CD4-positive, alpha-beta T cell treated with Interleukin-1 beta for 1 hour (primary cell): Measurements from ENCODE around the gene ZNF75A.
"Not testable (repeated sequence)": the region's sequence is repeated elsewhere in the genome, so short reads cannot be mapped to it uniquely, and the experiment has no call there.

Experiments
- DNase-seq, 2 donors: peaks; one replicate each; pipeline ENCODE4 v3.0.0-alpha.2; 2020 to 2022

ZNF75A gene

DNA sequence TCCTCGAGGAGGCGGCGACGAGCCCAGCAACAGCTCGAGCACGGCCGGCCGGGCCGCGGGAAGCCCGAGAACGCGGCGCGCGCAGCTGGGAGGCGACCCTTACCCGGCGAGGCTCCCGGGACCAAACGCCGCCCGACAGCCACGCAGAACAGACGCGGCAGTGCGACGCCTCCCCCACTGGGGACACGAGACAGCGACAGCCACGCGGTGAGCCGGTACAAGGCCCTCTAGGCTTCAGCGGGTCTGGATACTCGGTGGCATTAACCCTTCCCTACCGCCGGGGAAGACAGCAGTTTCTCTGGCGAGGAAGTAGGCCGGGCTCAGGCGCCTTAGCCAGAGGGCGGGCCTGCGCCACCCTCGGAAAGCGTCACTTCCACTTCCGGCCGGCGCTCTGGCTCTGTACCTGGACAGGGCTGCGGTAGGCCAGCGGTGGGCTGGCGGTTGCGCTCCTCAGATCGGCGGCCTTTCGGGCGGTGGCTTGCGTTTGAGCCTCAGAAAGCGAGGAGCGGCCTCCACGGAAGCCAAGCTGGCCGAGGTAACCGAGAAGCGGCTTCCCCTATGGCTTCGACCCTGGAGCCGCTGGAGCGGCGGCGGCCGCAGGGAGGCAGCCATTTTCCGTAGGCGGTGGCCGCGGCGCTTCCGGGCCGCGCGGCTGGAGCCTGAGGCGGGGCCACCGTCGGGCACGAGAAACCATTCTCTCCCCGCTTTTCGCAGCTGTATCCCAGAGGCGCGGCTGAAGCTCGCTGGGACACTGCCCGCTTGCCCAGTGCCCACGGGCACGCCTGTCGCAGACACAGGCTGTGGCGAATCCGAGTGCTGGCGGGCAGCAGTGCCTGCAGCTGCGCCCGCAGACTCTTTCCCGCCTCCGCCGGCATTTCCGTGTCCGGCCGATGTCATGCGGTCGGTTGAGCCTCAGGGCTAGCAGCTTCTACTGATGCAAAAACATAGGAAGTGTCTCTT is at the start of gene ZNF75A, which contains the start of gene TIGD7:
Gene ZNF75A (plus strand): TSS at position 389 of the 960 bp plus-strand sequence. CDS start 2,932 bp downstream, outside the sequence.
Gene TIGD7 (minus strand): TSS at position 322 of the 960 bp plus-strand sequence. CDS start 4,816 bp downstream, outside the sequence.
- DNase-seq: peak; percentile 86 to 90

DNA sequence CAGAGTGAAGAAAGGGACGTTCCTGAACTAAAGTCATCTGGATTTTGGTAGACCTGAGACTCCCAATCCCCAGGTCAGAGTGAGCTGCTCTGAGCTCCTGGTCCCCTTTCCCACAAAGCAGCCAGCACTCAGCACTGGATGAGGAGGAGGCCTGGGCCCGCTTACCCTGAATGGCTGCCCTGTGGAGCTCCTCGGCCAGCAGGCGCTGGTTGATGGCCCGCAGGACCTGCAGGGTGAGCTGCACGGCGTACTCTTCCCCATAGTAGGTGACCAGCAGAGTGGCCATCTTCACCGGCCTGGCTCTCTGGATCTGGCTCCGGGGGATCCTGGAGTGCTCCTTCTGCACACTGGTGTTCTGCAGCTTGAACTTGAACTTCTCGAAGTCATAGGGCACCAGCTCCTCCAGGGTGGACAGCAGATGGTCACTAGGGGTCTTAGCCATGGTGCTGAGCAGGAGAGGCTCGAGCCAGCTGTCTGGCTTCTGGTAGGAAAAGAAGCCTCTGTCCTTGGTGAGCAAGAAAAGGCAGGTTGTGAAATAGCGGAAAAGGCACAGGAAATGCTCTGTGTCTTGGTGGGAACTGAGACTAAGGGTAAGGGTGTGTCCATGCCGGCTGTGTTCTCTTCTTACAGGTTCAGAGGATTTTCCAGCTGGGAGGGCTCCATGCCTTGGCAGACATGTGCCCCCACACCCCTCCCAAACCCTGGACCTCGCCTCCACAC is 49.0 kb upstream of the ZNF75A start, which contains the start of gene MEFV:
Gene MEFV (minus strand): TSS at position 488 of the 720 bp plus-strand sequence. CDS start 46 bp downstream, at position 442.
- DNase-seq: peak in 1 of 2 donors; percentile 40

DNA sequence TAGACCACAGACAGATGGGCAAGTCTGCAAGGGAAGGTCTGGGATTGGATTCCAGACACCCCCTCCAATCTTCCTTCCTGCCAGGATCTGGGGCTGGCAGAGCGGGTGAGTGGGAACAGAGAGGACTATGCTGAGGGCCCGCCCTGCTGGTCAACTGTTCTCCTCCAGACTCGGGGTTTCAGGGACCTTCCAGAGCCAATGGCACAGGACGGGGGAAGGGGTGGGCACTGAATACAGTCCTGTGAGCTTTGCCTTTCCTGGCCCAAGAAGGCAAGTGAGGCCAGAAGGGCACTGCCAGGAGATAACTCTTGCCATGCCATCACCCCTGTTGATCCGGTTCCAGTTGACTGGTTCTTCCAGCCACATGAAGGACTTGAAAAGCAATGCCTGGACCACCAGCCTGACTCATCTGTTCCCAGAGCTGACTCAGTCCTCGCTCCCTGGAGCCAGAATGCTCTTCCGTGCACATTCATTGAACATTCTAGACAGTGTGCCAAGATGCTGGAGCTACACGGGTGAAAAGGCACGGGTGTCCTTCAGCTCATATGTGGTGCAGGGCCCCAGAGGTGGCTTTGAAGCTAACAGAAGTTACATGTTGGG is 48.3 kb upstream of the ZNF75A start:
- no peak for DNase-seq

DNA sequence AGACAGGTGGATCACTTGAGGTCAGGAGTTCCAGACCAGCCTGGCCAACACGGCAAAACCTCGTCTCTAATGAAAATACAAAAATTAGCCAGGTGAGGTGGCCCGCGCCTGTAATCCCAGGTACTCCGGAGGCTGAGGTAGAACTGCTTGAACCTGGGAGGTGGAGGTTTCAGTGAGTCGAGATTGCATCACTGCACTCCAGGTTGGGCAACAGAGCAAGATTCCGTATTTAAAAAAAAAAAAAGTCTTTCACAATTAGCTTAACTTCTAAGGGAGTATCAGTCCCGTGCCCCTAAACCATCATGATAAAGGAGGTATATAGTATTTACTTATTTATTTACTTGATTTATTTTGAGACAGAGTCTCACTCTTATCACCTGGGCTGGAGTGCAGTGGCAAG is 45.5 kb upstream of the ZNF75A start:
- DNase-seq: no peak

DNA sequence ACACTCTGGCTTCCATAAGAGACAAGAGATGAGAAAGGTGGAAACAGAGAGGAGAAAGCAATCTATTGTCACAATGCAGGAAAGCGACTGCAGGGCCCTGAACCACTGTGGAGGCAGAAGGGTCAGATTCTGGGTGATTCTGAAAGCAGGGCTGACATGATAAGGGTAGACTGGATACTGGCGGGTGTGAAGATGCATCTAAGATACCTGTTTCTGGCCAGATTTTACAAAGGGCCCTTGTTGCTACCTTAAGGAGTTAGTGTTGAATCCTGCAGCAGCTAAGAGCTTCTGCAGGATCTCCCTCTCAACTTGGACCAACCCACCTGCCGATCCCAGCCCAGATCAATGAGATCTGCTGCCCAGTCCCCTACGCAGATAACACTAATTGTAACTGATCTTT is 42.8 kb upstream of the ZNF75A start:
- DNase-seq: no peak

DNA sequence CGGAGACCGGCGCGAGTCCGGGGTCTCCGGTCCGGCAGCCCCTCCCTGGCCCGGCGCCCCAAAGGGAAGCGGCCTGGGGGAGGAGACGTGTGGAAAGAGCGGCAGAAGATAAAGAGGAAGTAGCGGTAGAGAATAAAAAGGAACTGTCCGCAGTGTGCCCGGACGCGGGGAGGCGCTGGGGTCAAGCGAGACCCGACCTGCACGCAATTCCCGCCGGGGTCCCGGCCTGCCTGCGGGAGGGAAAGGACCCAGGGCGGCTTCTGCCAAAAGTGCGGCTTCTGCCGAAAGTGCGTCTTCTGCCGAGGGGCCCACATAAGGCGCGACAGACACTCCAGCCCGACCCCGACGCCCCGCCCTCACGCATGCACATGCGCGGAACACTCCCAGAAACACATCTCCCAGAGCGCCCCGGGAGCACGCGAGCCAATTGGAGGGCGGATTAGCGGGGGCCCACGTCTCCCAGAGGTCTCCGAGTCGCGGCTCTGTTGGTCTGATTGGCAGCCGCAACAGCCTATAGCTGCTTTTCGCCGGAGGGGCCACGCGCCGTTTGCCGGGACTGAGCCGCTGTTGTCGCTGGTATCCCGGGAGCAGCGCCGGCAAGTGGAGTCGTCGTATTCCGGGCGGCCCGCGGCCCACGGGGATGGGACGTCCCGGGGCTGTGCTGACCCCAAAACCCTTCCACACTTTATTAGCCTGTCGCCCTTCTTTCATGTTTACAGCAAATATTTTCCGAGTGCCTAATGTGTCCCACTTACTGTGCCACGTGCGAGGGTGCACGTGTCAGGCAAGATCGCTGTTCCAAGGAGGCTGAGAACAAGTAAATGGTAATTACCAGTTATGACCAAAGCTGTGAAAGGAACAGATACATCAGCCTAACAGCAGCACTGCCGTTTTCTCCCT is 40.9 kb upstream of the ZNF75A start:
- peak; percentile 97 to 98 for DNase-seq

DNA sequence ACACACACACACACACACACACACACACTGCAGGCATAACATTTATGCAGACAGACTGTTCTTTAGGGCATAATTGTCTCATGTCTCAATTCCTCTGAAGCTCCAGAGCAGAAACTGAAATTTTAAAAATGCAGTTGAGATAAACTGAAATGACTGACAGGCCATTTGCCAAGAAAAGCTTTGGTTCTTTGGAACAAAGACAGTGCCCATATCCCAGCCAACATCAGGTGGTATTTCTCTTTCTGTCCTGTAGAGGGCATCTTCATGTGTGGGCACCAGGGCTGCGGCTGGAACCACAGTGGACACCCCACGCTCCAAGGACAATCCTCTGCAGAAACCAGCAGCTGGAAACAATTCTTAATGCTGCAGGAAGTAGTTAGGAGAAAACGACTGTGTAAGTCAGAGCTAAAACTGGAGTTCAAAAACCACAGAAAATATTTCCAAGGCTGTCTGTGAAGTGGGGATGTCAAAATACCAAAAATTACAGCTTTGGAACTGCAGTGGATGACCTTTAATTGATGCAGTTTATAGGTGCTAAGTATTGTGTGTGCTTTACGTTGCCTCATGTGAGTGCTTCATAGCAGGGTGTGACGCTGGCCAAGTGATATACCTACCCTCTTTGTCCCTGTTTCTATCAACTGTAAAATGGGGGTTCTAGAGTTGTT is 38.3 kb upstream of the ZNF75A start:
- peak in 1 of 2 donors; percentile 33 for DNase-seq

DNA sequence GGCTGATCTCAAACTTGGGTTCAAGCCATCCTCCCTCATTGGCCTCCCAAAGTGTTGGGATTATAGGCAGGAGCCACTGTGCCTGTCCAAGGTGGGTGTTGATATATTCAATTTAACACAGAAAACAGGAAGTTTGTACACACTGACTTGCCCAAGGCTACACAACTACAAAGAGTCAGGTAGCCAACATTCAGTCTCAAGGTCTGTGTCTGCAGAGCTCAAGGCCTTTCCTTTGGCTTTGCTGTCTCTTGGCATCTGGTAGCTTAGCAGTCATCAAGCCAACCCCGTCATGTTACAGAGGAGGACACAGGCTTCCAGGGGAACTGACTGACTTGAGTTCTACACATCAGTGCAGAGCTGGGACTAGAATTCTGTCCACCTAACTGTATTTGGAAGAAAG is 37.0 kb upstream of the ZNF75A start:
- DNase-seq: no peak

DNA sequence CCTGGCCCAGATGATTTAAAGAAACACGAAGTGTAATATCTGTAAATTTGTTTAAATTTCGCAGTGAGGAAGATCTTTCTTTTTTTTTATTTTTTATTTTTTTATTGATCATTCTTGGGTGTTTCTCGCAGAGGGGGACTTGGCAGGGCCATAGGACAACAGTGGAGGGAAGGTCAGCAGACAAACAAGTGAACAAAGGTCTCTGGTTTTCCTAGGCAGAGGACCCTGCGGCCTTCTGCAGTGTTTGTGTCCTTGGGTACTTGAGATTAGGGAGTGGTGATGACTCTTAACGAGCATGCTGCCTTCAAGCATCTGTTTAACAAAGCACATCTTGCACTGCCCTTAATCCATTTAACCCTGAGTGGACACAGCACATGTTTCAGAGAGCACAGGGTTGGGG is 34.6 kb upstream of the ZNF75A start:
- not testable (repeated sequence) for DNase-seq

DNA sequence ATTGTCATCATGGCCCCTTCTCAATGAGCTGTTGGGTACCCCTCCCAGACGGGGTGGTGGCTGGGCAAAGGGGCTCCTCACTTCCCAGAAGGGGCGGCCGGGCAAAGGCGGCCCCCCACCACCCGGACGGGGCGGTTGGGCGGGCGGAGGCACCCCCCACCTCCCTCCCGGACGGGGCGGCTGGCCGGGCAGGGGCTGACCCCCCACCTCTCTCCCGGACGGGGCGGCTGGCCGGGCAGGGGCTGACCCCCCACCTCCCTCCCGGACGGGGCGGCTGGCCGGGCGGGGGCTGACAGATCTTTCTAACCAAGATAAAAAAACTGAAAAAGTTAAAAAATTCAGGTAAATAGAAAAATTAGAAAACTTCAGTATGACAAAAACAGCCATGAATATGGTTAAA is 34.0 kb upstream of the ZNF75A start:
- not testable (repeated sequence) for DNase-seq

DNA sequence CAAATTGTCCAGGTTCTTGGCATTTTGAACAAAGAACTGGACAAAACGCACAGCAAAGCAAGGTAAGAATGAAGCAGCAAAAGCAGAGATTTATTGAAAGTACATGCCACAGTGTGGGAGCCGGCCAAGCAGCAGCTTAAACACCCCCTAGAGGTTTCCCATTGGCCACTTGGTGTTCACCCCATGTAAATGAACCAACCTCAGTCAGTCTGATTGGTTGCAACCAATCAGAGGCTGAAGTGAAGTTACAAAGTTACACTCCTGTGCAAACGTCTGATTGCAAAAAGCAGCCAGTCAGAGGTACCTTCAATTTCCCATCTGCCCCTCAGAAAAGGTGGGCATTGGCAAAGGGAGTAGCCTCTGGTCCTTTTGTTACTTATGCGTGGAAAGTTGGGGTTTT is 30.8 kb upstream of the ZNF75A start:
- DNase-seq: no peak

DNA sequence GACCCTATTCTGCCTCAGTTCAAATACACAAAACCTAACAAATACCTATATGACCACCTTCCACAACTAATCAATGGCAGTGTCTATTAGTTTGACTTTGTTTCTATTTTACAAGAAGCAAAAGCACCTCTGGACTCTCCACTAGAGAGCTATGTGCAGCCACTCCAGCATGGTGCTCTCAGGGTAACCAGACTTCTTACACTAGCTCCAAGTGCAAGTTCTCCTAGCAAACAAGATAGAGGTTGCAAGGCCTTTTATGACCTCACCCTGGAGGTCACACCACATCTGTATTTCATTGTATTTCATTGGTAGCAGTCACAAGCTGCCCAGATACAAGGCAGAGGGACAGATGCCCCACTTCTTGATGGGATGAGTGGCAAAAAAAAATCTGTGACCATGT is 30.4 kb upstream of the ZNF75A start:
- DNase-seq: no peak

DNA sequence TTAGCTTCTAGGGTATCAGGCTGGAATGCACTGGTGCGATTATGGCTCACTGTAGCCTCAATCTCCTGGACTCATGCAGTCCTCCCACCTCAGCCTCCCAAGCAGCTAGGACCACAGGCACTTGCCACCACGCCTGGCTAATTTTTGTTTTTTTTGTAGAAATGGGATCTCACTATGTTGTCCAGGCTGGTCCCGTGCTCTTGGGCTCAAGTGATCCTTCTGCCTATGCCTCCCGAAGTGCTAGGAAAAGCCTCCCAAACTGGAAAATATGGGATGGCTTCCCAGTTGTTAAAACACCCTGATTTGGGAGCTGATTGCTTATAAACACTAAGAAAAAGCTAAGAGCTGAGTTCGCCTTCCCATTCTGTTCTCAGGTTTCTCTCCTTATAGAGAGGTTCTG is 28.6 kb upstream of the ZNF75A start:
- no peak for DNase-seq

DNA sequence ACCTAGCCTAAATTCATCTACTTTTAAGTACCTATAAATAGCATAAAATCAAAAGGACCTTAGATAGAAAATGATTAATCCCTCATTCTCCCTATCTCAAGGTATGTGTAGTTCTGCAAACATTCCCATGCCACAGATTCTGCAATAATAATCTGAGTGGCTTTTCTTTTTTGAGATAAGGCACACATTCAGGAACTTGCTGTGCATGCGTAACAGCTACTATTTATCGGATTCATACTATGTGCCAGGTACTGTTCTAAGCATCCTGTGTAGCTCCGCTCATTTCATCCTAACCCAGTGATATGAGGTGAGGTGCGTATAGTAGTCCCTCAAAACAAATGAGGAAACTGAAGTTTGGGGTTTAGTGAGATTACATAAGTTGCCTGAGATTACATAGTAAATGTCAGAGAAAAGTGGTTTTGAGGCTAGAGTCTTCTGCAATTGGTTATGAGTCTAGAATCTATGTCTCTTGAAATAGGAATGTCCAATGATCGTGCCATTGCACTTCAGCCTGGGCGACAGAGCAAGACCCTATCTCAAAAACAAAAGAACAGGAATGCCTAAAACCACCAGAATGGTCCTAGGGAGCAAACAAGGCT is 24.0 kb upstream of the ZNF75A start:
- DNase-seq: no peak

DNA sequence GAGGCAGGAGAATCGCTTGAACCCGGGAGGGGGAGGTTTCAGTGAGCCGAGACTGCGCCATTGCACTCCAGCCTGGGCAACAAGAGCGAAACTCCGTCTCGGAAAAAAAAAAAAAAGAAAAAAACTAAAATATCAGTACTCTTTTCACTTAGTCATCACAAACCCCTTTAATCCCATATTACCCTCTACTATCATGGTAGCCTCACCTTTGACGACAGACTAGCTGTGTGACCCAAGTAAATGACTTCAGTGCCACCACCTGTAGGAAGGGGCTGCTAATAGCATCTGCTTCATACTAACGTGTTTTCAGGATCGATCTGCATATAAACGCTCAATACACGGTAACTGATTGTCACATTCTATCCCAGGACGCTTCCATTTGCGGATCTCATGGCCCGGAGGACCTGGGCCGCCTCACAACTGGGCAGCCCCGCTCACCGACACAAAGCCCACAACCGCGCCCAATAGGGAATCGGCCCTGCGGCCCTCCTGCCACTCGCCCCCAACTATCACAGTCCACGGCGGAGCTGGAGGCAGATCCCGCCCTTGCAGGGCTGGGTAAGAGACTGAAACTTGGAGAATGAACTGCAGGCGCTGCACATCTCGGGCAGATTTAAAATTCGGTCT is 23.1 kb upstream of the ZNF75A start:
- DNase-seq: no peak

DNA sequence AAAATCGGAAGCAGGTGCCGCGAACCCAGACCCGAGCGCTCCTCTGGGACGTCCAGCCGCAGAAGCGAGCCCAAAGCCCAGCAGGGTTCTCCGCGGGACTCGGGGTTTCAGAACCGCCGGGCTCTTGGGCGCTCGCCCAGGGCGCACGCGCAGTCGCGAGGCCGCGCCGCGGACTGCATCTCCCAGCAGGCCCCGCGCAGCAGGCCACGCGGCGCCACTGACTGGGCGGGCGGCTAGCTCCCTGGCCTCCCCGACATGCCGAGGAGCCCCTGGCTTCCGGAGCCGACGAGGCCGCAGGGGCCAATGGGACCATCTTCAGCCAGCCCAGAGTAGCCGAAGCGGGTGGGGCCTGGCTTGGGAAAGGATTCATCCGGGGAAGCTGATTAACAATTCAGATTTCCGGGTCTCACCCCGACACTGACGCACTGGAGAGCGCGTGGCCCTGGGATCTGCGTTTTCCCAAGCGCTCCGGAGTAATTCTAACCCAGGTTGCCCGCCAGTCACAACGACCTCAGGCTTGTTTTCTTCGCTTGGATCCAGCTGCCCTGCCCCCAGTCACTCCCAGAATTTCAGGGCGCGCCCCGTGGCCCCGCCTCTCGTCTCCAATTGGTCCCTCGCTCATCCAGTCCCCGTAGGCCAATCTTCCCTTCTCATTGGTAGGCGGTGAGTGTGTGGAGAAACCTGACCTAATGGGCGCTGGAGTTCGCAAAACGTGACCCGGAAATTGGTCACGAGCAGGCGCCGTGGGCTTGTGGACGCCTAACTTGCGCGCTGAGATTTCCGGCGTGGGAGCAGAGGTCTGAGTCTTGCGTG is 22.4 kb upstream of the ZNF75A start, which contains the start of gene ZNF263:
Gene ZNF263 (plus strand): TSS at position 762 of the 813 bp plus-strand sequence. CDS start 328 bp downstream, outside the sequence.
- peak; percentile 94 to 96 for DNase-seq

DNA sequence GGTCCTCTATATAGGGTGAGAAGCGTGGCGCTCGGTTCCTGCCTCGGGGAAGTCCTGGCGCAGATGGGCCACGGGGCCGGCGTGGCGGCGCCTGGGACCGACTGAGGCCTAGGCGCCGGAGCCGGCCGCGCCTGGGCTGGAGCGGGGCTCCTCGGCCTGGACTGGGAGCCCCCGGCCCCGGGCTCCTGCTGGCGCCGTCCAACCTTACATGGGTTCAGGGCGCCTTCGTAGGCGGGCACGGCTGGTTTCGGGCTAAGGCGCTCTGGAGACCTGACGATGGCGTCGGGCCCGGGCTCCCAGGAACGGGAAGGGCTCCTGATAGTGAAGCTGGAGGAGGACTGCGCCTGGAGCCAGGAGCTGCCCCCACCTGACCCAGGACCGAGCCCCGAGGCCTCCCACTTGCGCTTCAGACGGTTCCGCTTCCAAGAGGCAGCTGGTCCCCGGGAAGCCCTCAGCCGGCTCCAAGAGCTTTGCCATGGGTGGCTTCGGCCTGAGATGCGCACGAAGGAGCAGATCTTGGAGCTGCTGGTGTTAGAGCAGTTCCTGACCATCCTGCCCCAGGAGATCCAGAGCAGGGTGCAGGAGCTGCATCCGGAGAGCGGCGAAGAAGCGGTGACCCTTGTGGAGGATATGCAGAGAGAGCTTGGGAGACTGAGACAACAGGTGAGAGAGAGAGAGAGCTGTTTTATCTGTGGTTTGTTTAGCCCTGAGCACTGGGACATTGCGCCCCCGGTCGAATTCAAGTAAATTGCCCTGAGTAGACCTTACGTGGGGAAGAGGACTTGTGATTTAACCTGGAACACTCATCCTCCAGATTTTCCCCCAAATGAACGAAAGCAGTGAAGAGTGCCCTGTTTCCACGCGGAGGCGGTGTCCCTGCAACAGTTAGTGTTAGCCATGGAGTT is 21.5 kb upstream of the ZNF75A start:
- DNase-seq: no peak

DNA sequence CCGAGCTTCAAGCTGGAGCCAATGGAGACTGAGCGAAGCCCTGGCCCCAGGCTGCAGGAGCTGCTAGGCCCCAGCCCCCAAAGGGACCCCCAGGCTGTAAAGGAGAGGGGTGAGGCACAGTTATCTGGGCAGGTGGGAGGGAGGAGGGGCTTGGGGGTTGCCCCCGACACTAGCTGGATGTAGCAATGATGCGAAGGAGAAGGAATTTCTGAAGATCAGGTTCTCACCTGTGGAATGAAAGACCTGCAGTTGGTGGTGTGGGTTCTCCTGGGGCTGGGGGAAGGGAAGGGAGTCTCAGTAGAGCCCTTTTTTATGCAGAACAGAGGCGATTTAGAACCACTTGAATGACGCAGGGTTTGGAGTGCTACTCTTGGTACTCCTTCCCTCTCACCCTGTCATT is 20.2 kb upstream of the ZNF75A start:
- no peak for DNase-seq
